Measurements from ENCODE around the gene METTL17.
"Not testable (repeated sequence)": the region's sequence is repeated elsewhere in the genome, so short reads cannot be mapped to it uniquely, and the experiment has no call there.

The METTL17 gene

DNA sequence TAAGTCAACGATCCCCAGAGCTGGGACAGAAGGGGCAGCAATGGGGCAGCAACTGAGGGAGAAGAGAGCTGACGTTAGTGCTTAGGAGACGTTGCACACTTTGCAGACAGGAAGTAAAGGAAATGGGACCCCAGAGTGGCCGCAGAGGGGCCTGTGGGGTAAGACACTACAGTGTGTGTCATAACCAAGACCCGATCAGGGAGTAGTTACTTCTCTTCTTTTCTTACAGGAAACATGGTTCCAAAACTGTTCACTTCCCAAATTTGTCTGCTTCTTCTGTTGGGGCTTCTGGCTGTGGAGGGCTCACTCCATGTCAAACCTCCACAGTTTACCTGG lies 34.3 kb upstream of the METTL17 start:
- Histone ChIP-seq H3K4me3 (replicated peaks; ENCODE audit: insufficient read depth, low read length) (peak overlapping the region; percentile 43), H3K27ac (replicated peaks) (peak overlapping the region; percentile 92)
- DNase-seq (ENCODE audit: low read depth in 1 of 2, low spot score in 1 of 2): peak in 1 of 2 experiments; percentile 93
- not testable (repeated sequence) for H3K27me3 ChIP-seq (ENCODE audit: insufficient read depth, poor library complexity, severe bottlenecking)
- TF ChIP-seq POLR2AphosphoS5 (IDR thresholded peaks at IDR 0.05; ENCODE audit: low read depth) (peak; percentile 40), SPI1 (IDR thresholded peaks at IDR 0.05; ENCODE audit: borderline replicate concordance, low read depth) (peak; percentile 60), GABPA (IDR thresholded peaks at IDR 0.05; ENCODE audit: low read depth) (0 out of 2 replicates have a peak, but pooled peaks have one; percentile 0)

- H3K27ac ChIP-seq (replicated peaks): peak overlapping the region; percentile 92
Measured at GRCh38 chr14:20956376-20956976, 33.3 kb upstream of the METTL17 start.

DNA sequence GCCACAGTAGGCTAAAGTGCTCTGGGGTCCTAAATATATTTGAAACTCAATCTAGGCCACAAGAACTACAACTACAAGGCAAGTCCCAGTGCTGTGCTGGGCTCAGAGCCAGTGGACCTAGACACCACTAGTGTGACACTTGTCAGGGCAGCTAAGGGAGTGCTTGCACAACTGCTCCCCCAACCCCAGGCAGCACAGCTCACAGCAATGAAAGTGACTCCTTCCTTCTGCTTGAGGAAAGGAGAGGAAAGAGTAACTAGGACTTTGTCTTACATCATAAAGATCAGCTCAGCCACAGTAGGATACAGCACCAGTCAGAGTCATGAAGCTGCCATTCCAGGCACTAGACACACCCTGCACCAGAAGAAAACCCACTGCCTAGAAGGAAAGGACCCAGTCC lies 30.8 kb upstream of the METTL17 start:
- not testable (repeated sequence) for H3K27me3 ChIP-seq (ENCODE audit: insufficient read depth, poor library complexity, severe bottlenecking); H3K4me3 ChIP-seq (replicated peaks; ENCODE audit: insufficient read depth, low read length)
- peak; percentile 61 to 91 for DNase-seq (ENCODE audit: low read depth in 1 of 2, low spot score in 1 of 2)
- H3K27ac ChIP-seq (replicated peaks): peak overlapping the region; percentile 82

More at GRCh38 chr14:20956376-20956976, 33.3 kb upstream of the METTL17 start:
- H3K27me3 ChIP-seq (ENCODE audit: insufficient read depth, poor library complexity, severe bottlenecking): no peaks in the 10 kb centered on the region
- TF ChIP-seq REST (IDR thresholded peaks at IDR 0.05; ENCODE audit: insufficient replicate concordance, low read depth) (no peak), GABPA (IDR thresholded peaks at IDR 0.05; ENCODE audit: low read depth) (no peak), SPI1 (IDR thresholded peaks at IDR 0.05; ENCODE audit: borderline replicate concordance, low read depth) (no peak), POLR2AphosphoS5 (IDR thresholded peaks at IDR 0.05; ENCODE audit: low read depth) (no peak), CTCF (IDR thresholded peaks at IDR 0.05; ENCODE audit: insufficient read depth, low read length) (no peak)
- peak in 1 of 2 experiments; percentile 24 for DNase-seq (ENCODE audit: low read depth in 1 of 2, low spot score in 1 of 2)
- no peak overlapping the region for H3K4me3 ChIP-seq (replicated peaks; ENCODE audit: insufficient read depth, low read length)

GRCh38 chr14:20969336-20969735 lies 20.4 kb upstream of the METTL17 start:
- no peaks in the 10 kb centered on the region for H3K27me3 ChIP-seq (ENCODE audit: insufficient read depth, poor library complexity, severe bottlenecking)
- TF ChIP-seq REST (IDR thresholded peaks at IDR 0.05; ENCODE audit: insufficient replicate concordance, low read depth): no peak
- TF ChIP-seq POLR2AphosphoS5 (IDR thresholded peaks at IDR 0.05; ENCODE audit: low read depth): no peak
- TF ChIP-seq SPI1 (IDR thresholded peaks at IDR 0.05; ENCODE audit: borderline replicate concordance, low read depth): no peak
- TF ChIP-seq GABPA (IDR thresholded peaks at IDR 0.05; ENCODE audit: low read depth): no peak
- no peak for TF ChIP-seq CTCF (IDR thresholded peaks at IDR 0.05; ENCODE audit: insufficient read depth, low read length)
- H3K4me3 ChIP-seq (replicated peaks; ENCODE audit: insufficient read depth, low read length): no peak overlapping the region
- DNase-seq (ENCODE audit: low read depth in 1 of 2, low spot score in 1 of 2): no peak
- no peak overlapping the region for H3K27ac ChIP-seq (replicated peaks)

DNA sequence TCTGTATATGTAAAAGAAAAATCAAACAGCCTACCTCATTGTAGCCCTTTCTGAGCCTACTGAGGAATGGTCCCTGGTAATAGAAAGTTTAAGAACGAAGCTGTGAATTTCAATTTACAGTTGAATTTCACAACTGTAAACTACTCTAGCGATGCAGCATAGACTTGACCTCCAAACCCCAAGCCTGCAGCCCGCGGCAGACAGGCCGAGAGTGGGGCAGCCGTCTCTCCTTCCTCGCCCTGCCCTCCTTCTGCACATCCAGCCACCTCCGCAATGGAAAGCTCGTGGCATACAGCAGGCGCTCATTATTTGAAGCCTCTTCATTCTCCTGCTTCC lies 19.2 kb upstream of the METTL17 start:
- no peaks in the 10 kb centered on the region for H3K27me3 ChIP-seq (ENCODE audit: insufficient read depth, poor library complexity, severe bottlenecking)
- no peak for DNase-seq (ENCODE audit: low read depth in 1 of 2, low spot score in 1 of 2)
- TF ChIP-seq GABPA (IDR thresholded peaks at IDR 0.05; ENCODE audit: low read depth) (no peak), SPI1 (IDR thresholded peaks at IDR 0.05; ENCODE audit: borderline replicate concordance, low read depth) (no peak), REST (IDR thresholded peaks at IDR 0.05; ENCODE audit: insufficient replicate concordance, low read depth) (no peak), POLR2AphosphoS5 (IDR thresholded peaks at IDR 0.05; ENCODE audit: low read depth) (no peak), CTCF (IDR thresholded peaks at IDR 0.05; ENCODE audit: insufficient read depth, low read length) (no peak)
- peak overlapping the region; percentile 73 for H3K4me3 ChIP-seq (replicated peaks; ENCODE audit: insufficient read depth, low read length)
- H3K27ac ChIP-seq (replicated peaks): peak overlapping the region; percentile 59
